ENCODE data around the gene RARA.

DNA sequence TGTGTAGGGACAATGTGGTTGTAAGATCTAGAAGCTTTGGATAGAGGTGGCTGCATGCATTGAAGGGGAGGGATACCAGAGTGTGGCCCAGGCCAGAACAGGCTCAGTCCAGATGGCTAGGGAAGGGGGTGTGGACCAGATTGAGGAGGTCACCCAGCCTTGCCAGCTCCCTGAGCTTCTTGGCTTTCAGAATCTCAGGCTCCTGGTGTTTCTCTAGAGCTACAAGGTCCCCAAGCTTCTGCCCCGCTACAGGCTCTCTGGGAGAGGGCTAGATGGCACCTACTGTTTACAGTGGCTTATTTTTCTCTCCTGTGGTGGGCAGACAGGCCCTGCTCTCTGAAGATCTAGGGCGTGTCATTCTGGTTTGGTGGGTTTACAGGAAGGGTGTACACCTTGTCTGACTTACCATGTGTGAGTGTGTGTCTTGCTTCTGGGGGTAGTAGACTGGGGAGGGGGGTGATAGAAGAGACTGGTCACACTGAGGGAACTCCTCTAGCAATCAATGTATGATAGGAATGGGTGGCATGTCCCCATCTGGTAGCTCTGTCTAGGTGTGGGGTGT is 1.1 kb downstream of the RARA start:
- TF ChIP-seq, protein P1, sequence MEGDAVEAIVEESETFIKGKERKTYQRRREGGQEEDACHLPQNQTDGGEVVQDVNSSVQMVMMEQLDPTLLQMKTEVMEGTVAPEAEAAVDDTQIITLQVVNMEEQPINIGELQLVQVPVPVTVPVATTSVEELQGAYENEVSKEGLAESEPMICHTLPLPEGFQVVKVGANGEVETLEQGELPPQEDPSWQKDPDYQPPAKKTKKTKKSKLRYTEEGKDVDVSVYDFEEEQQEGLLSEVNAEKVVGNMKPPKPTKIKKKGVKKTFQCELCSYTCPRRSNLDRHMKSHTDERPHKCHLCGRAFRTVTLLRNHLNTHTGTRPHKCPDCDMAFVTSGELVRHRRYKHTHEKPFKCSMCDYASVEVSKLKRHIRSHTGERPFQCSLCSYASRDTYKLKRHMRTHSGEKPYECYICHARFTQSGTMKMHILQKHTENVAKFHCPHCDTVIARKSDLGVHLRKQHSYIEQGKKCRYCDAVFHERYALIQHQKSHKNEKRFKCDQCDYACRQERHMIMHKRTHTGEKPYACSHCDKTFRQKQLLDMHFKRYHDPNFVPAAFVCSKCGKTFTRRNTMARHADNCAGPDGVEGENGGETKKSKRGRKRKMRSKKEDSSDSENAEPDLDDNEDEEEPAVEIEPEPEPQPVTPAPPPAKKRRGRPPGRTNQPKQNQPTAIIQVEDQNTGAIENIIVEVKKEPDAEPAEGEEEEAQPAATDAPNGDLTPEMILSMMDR (IDR thresholded peaks at IDR 0.05), result no peak
- no peak for TF ChIP-seq POLR2A (IDR thresholded peaks at IDR 0.05; ENCODE audit: low read depth)
